ENCODE results near the gene HTR3B. TPM values are rescaled to one million over a fixed set of nuclear protein-coding genes. Genes with fewer than 3 reads are reported as not detected.

Gene HTR3B
- total and polyA plus RNA-seq, 2 of the 4 experiments (the other 2 are of a cell fraction): not detected

DNA sequence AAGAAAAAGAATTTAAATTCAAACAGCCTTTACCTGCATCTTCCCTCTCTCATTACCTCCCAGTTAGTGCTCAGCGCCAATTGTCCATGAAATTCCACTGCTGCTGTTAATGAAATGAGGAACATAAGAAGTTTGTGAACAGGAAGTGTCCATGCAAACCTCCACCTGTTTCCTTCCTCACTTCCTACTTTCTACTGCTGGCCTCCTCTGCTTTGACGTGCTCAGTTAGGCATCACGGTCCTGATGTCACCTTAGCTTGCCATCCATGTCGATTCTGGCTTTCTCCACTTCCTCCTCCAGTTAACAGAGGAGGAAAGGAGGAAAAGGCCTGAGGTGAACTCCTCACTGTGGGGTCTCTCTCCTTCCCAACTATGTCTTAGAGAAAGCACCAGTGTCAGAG, 43.4 kb downstream of the HTR3B start:
- Histone ChIP-seq H4K5ac (ENCODE audit: low read depth, low read length) (no peak overlapping the region), H2AFZ (replicated peaks; ENCODE audit: low read length, poor library complexity) (no peak overlapping the region), H3K27ac (ENCODE audit: insufficient read depth, low read length) (no peak overlapping the region), H2BK5ac (ENCODE audit: low read depth, low read length, poor library complexity, severe bottlenecking) (no peak overlapping the region), H3K79me1 (ENCODE audit: low read depth in 1 of 2, low read length in 2 of 2) (no peaks in the 10 kb centered on the region), H3K4me2 (ENCODE audit: low read depth, low read length) (no peak overlapping the region), H2BK15ac (ENCODE audit: low read depth, low read length) (no peak overlapping the region), H4K8ac (ENCODE audit: low read depth in 2 of 2, low read length in 2 of 2) (no peak overlapping the region), H3K14ac (replicated peaks; ENCODE audit: low read depth, low read length) (no peak overlapping the region), H3K9me3 (ENCODE audit: control insufficient read depth, insufficient read depth, low read length) (no peaks in the 10 kb centered on the region), H3K27me3 (ENCODE audit: control insufficient read depth, insufficient read depth, low read length) (peaks cover 4% of the 10 kb centered on the region; the same call in 1 of the 2 replicates), H2AK5ac (ENCODE audit: low read depth, low read length) (no peak overlapping the region), H4K91ac (ENCODE audit: insufficient read depth, low read depth, low read length) (no peak overlapping the region), H3K56ac (ENCODE audit: extremely low read depth, insufficient read depth, low read length) (no peak overlapping the region), H4K20me1 (ENCODE audit: insufficient read depth, low read length) (no peaks in the 10 kb centered on the region), H3K4ac (ENCODE audit: low read depth, low read length) (no peak overlapping the region), H3K9me1 (ENCODE audit: insufficient read depth, low read length) (no peaks in the 10 kb centered on the region), H2AK9ac (replicated peaks; ENCODE audit: low read depth, low read length, poor library complexity) (no peak overlapping the region), H3K4me3 (ENCODE audit: insufficient read depth, low read depth, low read length) (no peak overlapping the region), H3K23ac (ENCODE audit: low read depth, low read length) (no peak overlapping the region), H3K18ac (ENCODE audit: low read depth, low read length) (no peak overlapping the region), H3K36me3 (ENCODE audit: control insufficient read depth, insufficient read depth, low read length) (no peaks in the 10 kb centered on the region), H3K4me1 (ENCODE audit: control insufficient read depth, insufficient read depth, low read length) (no peaks in the 10 kb centered on the region), H2BK20ac (ENCODE audit: low read depth, low read length) (no peak overlapping the region), H3K9ac (ENCODE audit: low read depth, low read length) (no peak overlapping the region), H2BK120ac (ENCODE audit: low read depth, low read length) (no peak overlapping the region)
- ChIA-PET POLR2A (ENCODE audit: unreplicated experiment) (no interaction called here), CTCF (no interaction called here)
- BruUV-seq (replicated peaks): no TSS peak
- TF ChIP-seq MXI1 (IDR thresholded peaks at IDR 0.05; ENCODE audit: borderline replicate concordance, low read depth, low read length) (no peak), RFX5 (IDR thresholded peaks at IDR 0.05; ENCODE audit: low read depth, low read length) (no peak), POLR2A (IDR thresholded peaks at IDR 0.05; ENCODE audit: low read depth, low read length) (no peak), BHLHE40 (IDR thresholded peaks at IDR 0.05; ENCODE audit: low read depth, low read length) (no peak), CHD1 (IDR thresholded peaks at IDR 0.05; ENCODE audit: low read depth, low read length) (no peak), MAZ (IDR thresholded peaks at IDR 0.05; ENCODE audit: borderline replicate concordance, low read depth, low read length) (no peak), RCOR1 (IDR thresholded peaks at IDR 0.05; ENCODE audit: insufficient replicate concordance, low read length) (no peak), NFE2L2 (IDR thresholded peaks at IDR 0.05; ENCODE audit: low read depth, low read length) (no peak), CEBPB (IDR thresholded peaks at IDR 0.05; ENCODE audit: low read depth, low read length) (no peak), SMC3 (IDR thresholded peaks at IDR 0.05; ENCODE audit: low read depth, low read length) (no peak), MAFK (IDR thresholded peaks at IDR 0.05; ENCODE audit: low read depth, low read length) (no peak)
- TF ChIP-seq, protein P1, sequence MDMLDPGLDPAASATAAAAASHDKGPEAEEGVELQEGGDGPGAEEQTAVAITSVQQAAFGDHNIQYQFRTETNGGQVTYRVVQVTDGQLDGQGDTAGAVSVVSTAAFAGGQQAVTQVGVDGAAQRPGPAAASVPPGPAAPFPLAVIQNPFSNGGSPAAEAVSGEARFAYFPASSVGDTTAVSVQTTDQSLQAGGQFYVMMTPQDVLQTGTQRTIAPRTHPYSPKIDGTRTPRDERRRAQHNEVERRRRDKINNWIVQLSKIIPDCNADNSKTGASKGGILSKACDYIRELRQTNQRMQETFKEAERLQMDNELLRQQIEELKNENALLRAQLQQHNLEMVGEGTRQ (IDR thresholded peaks at IDR 0.05; ENCODE audit: low read depth, low read length): no peak
- TF ChIP-seq, protein P2, sequence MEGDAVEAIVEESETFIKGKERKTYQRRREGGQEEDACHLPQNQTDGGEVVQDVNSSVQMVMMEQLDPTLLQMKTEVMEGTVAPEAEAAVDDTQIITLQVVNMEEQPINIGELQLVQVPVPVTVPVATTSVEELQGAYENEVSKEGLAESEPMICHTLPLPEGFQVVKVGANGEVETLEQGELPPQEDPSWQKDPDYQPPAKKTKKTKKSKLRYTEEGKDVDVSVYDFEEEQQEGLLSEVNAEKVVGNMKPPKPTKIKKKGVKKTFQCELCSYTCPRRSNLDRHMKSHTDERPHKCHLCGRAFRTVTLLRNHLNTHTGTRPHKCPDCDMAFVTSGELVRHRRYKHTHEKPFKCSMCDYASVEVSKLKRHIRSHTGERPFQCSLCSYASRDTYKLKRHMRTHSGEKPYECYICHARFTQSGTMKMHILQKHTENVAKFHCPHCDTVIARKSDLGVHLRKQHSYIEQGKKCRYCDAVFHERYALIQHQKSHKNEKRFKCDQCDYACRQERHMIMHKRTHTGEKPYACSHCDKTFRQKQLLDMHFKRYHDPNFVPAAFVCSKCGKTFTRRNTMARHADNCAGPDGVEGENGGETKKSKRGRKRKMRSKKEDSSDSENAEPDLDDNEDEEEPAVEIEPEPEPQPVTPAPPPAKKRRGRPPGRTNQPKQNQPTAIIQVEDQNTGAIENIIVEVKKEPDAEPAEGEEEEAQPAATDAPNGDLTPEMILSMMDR (conservative IDR thresholded peaks at IDR 0.05; ENCODE audit: low read depth, low read length): no peak
- in situ Hi-C loops (cut with MboI; ENCODE audit: low sequenced_read_pairs): no loop called here
- no CpG with 5 or more reads among the region's 4 CpGs for WGBS, 2 experiments (ENCODE audit: extremely low coverage in 2 of 2, insufficient read length in 1 of 2)
- DNase-seq: no peak
- dilution Hi-C loops (cut with HindIII; ENCODE audit: low sequenced_read_pairs, unreplicated experiment): no loop called here
- intact Hi-C loops (cut with micrococcal nuclease): no loop called here
- ATAC-seq (ENCODE audit: low read depth): no peak
